ENCODE measurements around the gene REPIN1. TPM values are rescaled to one million over a fixed set of nuclear protein-coding genes. Genes with fewer than 3 reads are reported as not detected.
A peak's percentile ranks its signal among the peaks of the same experiment; 100 is the strongest.

The REPIN1 gene
- total RNA-seq, 1 experiment from 2014 or later: 124 TPM

- peak; percentile 7 for ATAC-seq
- DNase-seq: no peak
- Histone ChIP-seq H4K20me1 (ENCODE audit: low read length) (no peaks in the 10 kb centered on the region), H3K4me1 (ENCODE audit: insufficient read depth, low read length) (peaks cover 26% of the 10 kb centered on the region), H3K9ac (ENCODE audit: low read length) (no peak overlapping the region), H3F3A (ENCODE audit: low read length, unreplicated experiment) (no peaks in the 10 kb centered on the region), H3K27me3 (ENCODE audit: low read length) (no peaks in the 10 kb centered on the region), H3K4me3 (ENCODE audit: low read length) (no peak overlapping the region), H3K36me3 (ENCODE audit: low read depth, low read length) (no peaks in the 10 kb centered on the region), H3K27ac (ENCODE audit: low read length) (peak overlapping the region; percentile 55; the same call in 1 of the 2 replicates), H3K79me2 (ENCODE audit: low read length) (no peaks in the 10 kb centered on the region), H2AFZ (ENCODE audit: low read length) (no peak overlapping the region), H3K4me2 (ENCODE audit: low read length) (peak overlapping the region; percentile 5; the same call in 1 of the 2 replicates), H3K9me2 (replicated peaks; ENCODE audit: low read length) (no peaks in the 10 kb centered on the region), H3K9me3 (ENCODE audit: low read length) (no peaks in the 10 kb centered on the region)
- TF ChIP-seq EZH2 (IDR thresholded peaks at IDR 0.05; ENCODE audit: low read length, unreplicated experiment): no peak
- TF ChIP-seq CTCF (conservative IDR thresholded peaks at IDR 0.05; ENCODE audit: low read depth, low read length): no peak
- no peak for TF ChIP-seq EZH2phosphoT487 (IDR thresholded peaks at IDR 0.05; ENCODE audit: borderline replicate concordance, low read length)
- ChIA-PET CTCF (interaction anchor here (0.6 kb wide), 1 partner anchor 10 kb away, joined by 3 read pairs; no protein-coding TSS in a partner anchor), POLR2A (ENCODE audit: unreplicated experiment) (no interaction called here)
- intact Hi-C loops (cut with micrococcal nuclease): loop anchor here (1.0 kb wide), 1 partner anchor 19 kb away; no protein-coding TSS in a partner anchor
- BruUV-seq (replicated peaks): no TSS peak
Observed at GRCh38 chr7:150399421-150400007, 30.9 kb downstream of the REPIN1 start.

GRCh38 chr7:150400008-150400787 lies 31.6 kb downstream of the REPIN1 start:
- Histone ChIP-seq H3K9ac (ENCODE audit: low read length) (no peak overlapping the region), H3K27ac (ENCODE audit: low read length) (peak overlapping the region; percentile 55), H2AFZ (ENCODE audit: low read length) (no peak overlapping the region), H3K9me2 (replicated peaks; ENCODE audit: low read length) (no peaks in the 10 kb centered on the region), H3F3A (ENCODE audit: low read length, unreplicated experiment) (no peaks in the 10 kb centered on the region), H3K9me3 (ENCODE audit: low read length) (no peaks in the 10 kb centered on the region), H3K36me3 (ENCODE audit: low read depth, low read length) (no peaks in the 10 kb centered on the region), H3K27me3 (ENCODE audit: low read length) (no peaks in the 10 kb centered on the region), H4K20me1 (ENCODE audit: low read length) (no peaks in the 10 kb centered on the region), H3K79me2 (ENCODE audit: low read length) (no peaks in the 10 kb centered on the region), H3K4me2 (ENCODE audit: low read length) (peak overlapping the region; percentile 5; the same call in 1 of the 2 replicates), H3K4me3 (ENCODE audit: low read length) (no peak overlapping the region), H3K4me1 (ENCODE audit: insufficient read depth, low read length) (peaks cover 29% of the 10 kb centered on the region)
- TF ChIP-seq EZH2phosphoT487 (IDR thresholded peaks at IDR 0.05; ENCODE audit: borderline replicate concordance, low read length) (0 out of 2 replicates have a peak, but pooled peaks have one; percentile 49), EZH2 (IDR thresholded peaks at IDR 0.05; ENCODE audit: low read length, unreplicated experiment) (no peak)
- ChIA-PET POLR2A (ENCODE audit: unreplicated experiment) (no interaction called here), CTCF (interaction anchor here (0.6 kb wide), 1 partner anchor 11 kb away, joined by 3 read pairs; no protein-coding TSS in a partner anchor)
- BruUV-seq (replicated peaks): no TSS peak
- ATAC-seq: peak; percentile 62
- peak; percentile 63 for DNase-seq
- intact Hi-C loops (cut with micrococcal nuclease): loop anchor here (1.0 kb wide), 1 partner anchor 20 kb away; no protein-coding TSS in a partner anchor

- H4K20me1 ChIP-seq (ENCODE audit: low read length): no peaks in the 10 kb centered on the region
- H3K9me2 ChIP-seq (replicated peaks; ENCODE audit: low read length): no peaks in the 10 kb centered on the region
- ATAC-seq (no peak), DNase-seq (no peak)
- H3K9ac ChIP-seq (ENCODE audit: low read length): no peak overlapping the region
- intact Hi-C loops (cut with micrococcal nuclease): loop anchor here (1.0 kb wide), 1 partner anchor 21 kb away; no protein-coding TSS in a partner anchor
- ChIA-PET CTCF (no interaction called here), POLR2A (ENCODE audit: unreplicated experiment) (no interaction called here)
- H3K79me2 ChIP-seq (ENCODE audit: low read length): no peaks in the 10 kb centered on the region
- H3K4me1 ChIP-seq (ENCODE audit: insufficient read depth, low read length): peaks cover 29% of the 10 kb centered on the region
- TSS peak; percentile 15 for BruUV-seq (replicated peaks)
- H3K9me3 ChIP-seq (ENCODE audit: low read length): no peaks in the 10 kb centered on the region
- H2AFZ ChIP-seq (ENCODE audit: low read length): no peak overlapping the region
- TF ChIP-seq EZH2 (IDR thresholded peaks at IDR 0.05; ENCODE audit: low read length, unreplicated experiment) (no peak), CTCF (conservative IDR thresholded peaks at IDR 0.05; ENCODE audit: low read depth, low read length) (no peak), EZH2phosphoT487 (IDR thresholded peaks at IDR 0.05; ENCODE audit: borderline replicate concordance, low read length) (no peak)
- no peaks in the 10 kb centered on the region for H3K36me3 ChIP-seq (ENCODE audit: low read depth, low read length)
- H3K4me2 ChIP-seq (ENCODE audit: low read length): peak overlapping the region; percentile 5; the same call in 1 of the 2 replicates
- no peaks in the 10 kb centered on the region for H3F3A ChIP-seq (ENCODE audit: low read length, unreplicated experiment)
- no peak overlapping the region for H3K4me3 ChIP-seq (ENCODE audit: low read length)
- H3K27me3 ChIP-seq (ENCODE audit: low read length): no peaks in the 10 kb centered on the region
- peak overlapping the region; percentile 55 for H3K27ac ChIP-seq (ENCODE audit: low read length)
Observed at GRCh38 chr7:150400788-150401423, 32.3 kb downstream of the REPIN1 start.
